Lung (tissue), 12 donors: ENCODE measurements around the gene LRP4. TPM values are rescaled to one million over a fixed set of nuclear protein-coding genes. Genes with fewer than 3 reads are reported as not detected.

Experiments used
- ATAC-seq: fragments of 200-7000 bp; cut with Tn5 transposase; one replicate; pipeline ENCODE4 v1.9.1; 2020; ENCODE audit warnings: moderate number of reproducible peaks; ENCODE audit not compliant: insufficient read depth, low FRiP score
- DNase-seq, 3 donors: peaks; one replicate each; pipeline ENCODE4 v3.0.0-alpha.2; 2013 to 2017
- H3K27ac ChIP-seq, 2 donors: one replicate each; pipeline ENCODE4 v1.5.1; 2013; ENCODE audit warnings: mild to moderate bottlenecking in 2 of 2, moderate library complexity in 2 of 2, control low read depth in 1 of 2, inconsistent platforms in 1 of 2, low read depth in 1 of 2, low read length in 1 of 2
- H3K27me3 ChIP-seq, 3 donors: one replicate each; pipeline ENCODE4 v1.5.1; 2013; ENCODE audit warnings: low read length in 2 of 3; ENCODE audit not compliant: control insufficient read depth in 3 of 3, insufficient read depth in 3 of 3
- H3K36me3 ChIP-seq, 4 donors: one replicate each; pipeline ENCODE4 v1.5.1; 2013; ENCODE audit warnings: low read length in 4 of 4, mild to moderate bottlenecking in 1 of 4, moderate library complexity in 1 of 4; ENCODE audit not compliant: control insufficient read depth in 4 of 4, insufficient read depth in 4 of 4
- H3K4me1 ChIP-seq, 5 donors: one replicate each; pipeline ENCODE4 v1.5.1; 2013; ENCODE audit warnings: low read length in 5 of 5, mild to moderate bottlenecking in 2 of 5, moderate library complexity in 1 of 5; ENCODE audit not compliant: control insufficient read depth in 5 of 5, insufficient read depth in 5 of 5
- H3K4me3 ChIP-seq: one replicate; pipeline ENCODE4 v1.5.1; 2013; ENCODE audit warnings: mild to moderate bottlenecking, control low read depth, moderate library complexity
- H3K9ac ChIP-seq, 2 donors: one replicate each; pipeline ENCODE4 v1.5.1; 2013; ENCODE audit warnings: low read length in 2 of 2, control low read depth in 1 of 2; ENCODE audit not compliant: insufficient read depth in 1 of 2
- H3K9me3 ChIP-seq, 4 donors: one replicate each; pipeline ENCODE4 v1.5.1; 2013; ENCODE audit warnings: low read length in 3 of 4, mild to moderate bottlenecking in 1 of 4, moderate library complexity in 1 of 4; ENCODE audit not compliant: control insufficient read depth in 4 of 4, insufficient read depth in 3 of 4
- CTCF ChIP-seq: IDR thresholded peaks from 2 replicates; pipeline ENCODE4 v1.5.1; 2012; ENCODE audit warnings: mild to moderate bottlenecking; ENCODE audit errors: control extremely low read depth, extremely low read depth
- WGBS, 2 donors: extraction: QIAGEN DNeasy Blood & Tissue Kit; methylation state at CpG; one replicate each; pipeline ENCODE4 v1.1.7; 2013; 5-methylcytosine and 5-hydroxymethylcytosine counted together
- polyA plus RNA-seq, 2 donors: library from polyadenylated mRNA; stranded (reverse); fragments of 200-250 nt; gene quantifications; one replicate each; pipeline ENCODE4 v1.2.1, GENCODE V29; 2013
- total RNA-seq, 2 donors: library from RNA; depleted of rRNA in 1 of 2; stranded (reverse); fragments of >200 nt in 1 of 2; gene quantifications; one replicate each; pipeline ENCODE4 v1.2.1, GENCODE V29; 2014 to 2021
- donor health status: control.
- donor health status: control.
- donor health status: Bipolar disorder and iron deficiency.
- donor health status: healthy.
- donor health status: DM: yes; HTN: yes; CAD: no.

Gene LRP4
- total and polyA plus RNA-seq, 4 donors: 1.0 to 30.8 (median 2.9) TPM

GRCh38 chr11:46850829-46851380, 67.4 kb downstream of the LRP4 start:
- H3K36me3 ChIP-seq: peaks cover 0 to 3% (median 0%) of the 10 kb centered on the region in 4 donors
- no peaks in the 10 kb centered on the region for H3K9me3 ChIP-seq
- no peaks in the 10 kb centered on the region for H3K4me1 ChIP-seq
- H3K27ac ChIP-seq: no peak overlapping the region
- H3K4me3 ChIP-seq: no peak overlapping the region
- H3K27me3 ChIP-seq: no peaks in the 10 kb centered on the region
- TF ChIP-seq CTCF: no peak
- DNase-seq (no peak), ATAC-seq (no peak)
- H3K9ac ChIP-seq: no peak overlapping the region
- WGBS, 2 donors: 75 to 82% methylated on average over 10 of the region's 10 CpGs

- H3K27ac ChIP-seq: no peak overlapping the region
- peaks cover 0 to 7% (median 4%) of the 10 kb centered on the region in 5 donors for H3K4me1 ChIP-seq
- no peak overlapping the region for H3K9ac ChIP-seq
- DNase-seq (no peak), ATAC-seq (no peak)
- no peaks in the 10 kb centered on the region for H3K36me3 ChIP-seq
- no peak overlapping the region for H3K4me3 ChIP-seq
- no peaks in the 10 kb centered on the region for H3K9me3 ChIP-seq
- TF ChIP-seq CTCF: no peak
- H3K27me3 ChIP-seq: no peaks in the 10 kb centered on the region
- 94% methylated on average over 1 of the region's 1 CpG for WGBS, 2 donors
Observed at GRCh38 chr11:46849631-46850030, 68.7 kb downstream of the LRP4 start.

- no peak for TF ChIP-seq CTCF
- Histone ChIP-seq H3K9ac (peak overlapping the region in 1 of 2 donors; percentile 20), H3K9me3 (no peaks in the 10 kb centered on the region), H3K27ac (peak overlapping the region in 1 of 2 donors; percentile 92), H3K36me3 (peaks cover 0 to 3% (median 0%) of the 10 kb centered on the region in 4 donors), H3K4me3 (peak overlapping the region; percentile 41), H3K4me1 (peaks cover 0 to 13% (median 4%) of the 10 kb centered on the region in 5 donors), H3K27me3 (no peaks in the 10 kb centered on the region)
- DNase-seq: no peak
- WGBS, 2 donors: 8 to 13% methylated on average over 6 of the region's 6 CpGs
- no peak for ATAC-seq
Observed at GRCh38 chr11:46846510-46846830, 71.9 kb downstream of the LRP4 start.
